ENCODE measurements around the gene CHAMP1. TPM values are rescaled to one million over a fixed set of nuclear protein-coding genes. Genes with fewer than 3 reads are reported as not detected.
A peak's percentile ranks its signal among the peaks of the same experiment; 100 is the strongest.
"Not testable (repeated sequence)": the region's sequence is repeated elsewhere in the genome, so short reads cannot be mapped to it uniquely, and the experiment has no call there.

CHAMP1 gene
- total and polyA plus RNA-seq, 7 donors = 6.5 to 15.9 (median 9.6) TPM

GRCh38 chr13:114352763-114353162 lies 38.5 kb downstream of the CHAMP1 start:
- intact Hi-C loops (cut with DNase I); DNase-seq: not testable (repeated sequence)

GRCh38 chr13:114353382-114353781 lies 39.1 kb downstream of the CHAMP1 start:
- H3K36me3 ChIP-seq; intact Hi-C loops (cut with DNase I); DNase-seq; H3K4me1 ChIP-seq; H3K27ac ChIP-seq; H3K9me3 ChIP-seq; H3K27me3 ChIP-seq; H3K4me3 ChIP-seq: not testable (repeated sequence)
- 85 to 94% methylated on average over 38 of the region's 38 CpGs for WGBS, 2 donors

More at GRCh38 chr13:114352763-114353162, 38.5 kb downstream of the CHAMP1 start:
- H3K9me3 ChIP-seq, H3K36me3 ChIP-seq, H3K4me3 ChIP-seq, H3K27ac ChIP-seq, H3K27me3 ChIP-seq, H3K4me1 ChIP-seq: not testable (repeated sequence)
- 79 to 84% methylated on average over 34 of the region's 34 CpGs for WGBS, 2 donors
- TF ChIP-seq, protein P1, sequence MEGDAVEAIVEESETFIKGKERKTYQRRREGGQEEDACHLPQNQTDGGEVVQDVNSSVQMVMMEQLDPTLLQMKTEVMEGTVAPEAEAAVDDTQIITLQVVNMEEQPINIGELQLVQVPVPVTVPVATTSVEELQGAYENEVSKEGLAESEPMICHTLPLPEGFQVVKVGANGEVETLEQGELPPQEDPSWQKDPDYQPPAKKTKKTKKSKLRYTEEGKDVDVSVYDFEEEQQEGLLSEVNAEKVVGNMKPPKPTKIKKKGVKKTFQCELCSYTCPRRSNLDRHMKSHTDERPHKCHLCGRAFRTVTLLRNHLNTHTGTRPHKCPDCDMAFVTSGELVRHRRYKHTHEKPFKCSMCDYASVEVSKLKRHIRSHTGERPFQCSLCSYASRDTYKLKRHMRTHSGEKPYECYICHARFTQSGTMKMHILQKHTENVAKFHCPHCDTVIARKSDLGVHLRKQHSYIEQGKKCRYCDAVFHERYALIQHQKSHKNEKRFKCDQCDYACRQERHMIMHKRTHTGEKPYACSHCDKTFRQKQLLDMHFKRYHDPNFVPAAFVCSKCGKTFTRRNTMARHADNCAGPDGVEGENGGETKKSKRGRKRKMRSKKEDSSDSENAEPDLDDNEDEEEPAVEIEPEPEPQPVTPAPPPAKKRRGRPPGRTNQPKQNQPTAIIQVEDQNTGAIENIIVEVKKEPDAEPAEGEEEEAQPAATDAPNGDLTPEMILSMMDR (IDR thresholded peaks at IDR 0.05) = peak in 1 of 4 experiments; percentile 8

Small RNA genes lying within 50 kb of the gene (small RNA-seq; reads per million reads assigned to genes)
- gene MIR4502 = 0 reads per million in 3 donors

Other genes starting within 250 kb of the CHAMP1 start
- 10 to 100 TPM; 15.0 to 22.4 (median 17.8) TPM for gene RASA3, start 181.9 kb upstream of the CHAMP1 start, total RNA-seq
- gene RASA3, start 181.9 kb upstream of the CHAMP1 start, polyA plus RNA-seq = 10 to 100 TPM in 1 of 3 donors, 1 to 10 TPM in 2; 4.2 to 16.9 (median 5.4) TPM
- not detected for gene CFAP97D2, start 135.2 kb upstream of the CHAMP1 start, total RNA-seq
- gene CFAP97D2, start 135.2 kb upstream of the CHAMP1 start, polyA plus RNA-seq = under 1 TPM in 1 of 3 donors, not detected in 2; 0.04 TPM
- gene CDC16, start 79.6 kb upstream of the CHAMP1 start, total RNA-seq = 10 to 100 TPM; 33.1 to 76.2 (median 44.2) TPM
- 10 to 100 TPM; 31.4 to 39.4 (median 33.6) TPM for gene CDC16, start 79.6 kb upstream of the CHAMP1 start, polyA plus RNA-seq
- gene UPF3A, start 32.9 kb upstream of the CHAMP1 start, total RNA-seq = 10 to 100 TPM; 32.4 to 65.9 (median 43.2) TPM
- gene UPF3A, start 32.9 kb upstream of the CHAMP1 start, polyA plus RNA-seq = 10 to 100 TPM; 25.7 to 44.4 (median 41.0) TPM